HEK293 (cell line): Measurements from ENCODE around the gene C1orf198.

ENCODE experiments used
- CTCF ChIA-PET: fragments of 350-600 bp; formaldehyde crosslinking; extraction: SDS; loops from one replicate; lab custom pipeline; 2021; ENCODE audit warnings: antibody characterized with exemption; lab: Yijun Ruan, JAX
- POLR2A ChIA-PET: fragments of 300-600 bp; formaldehyde crosslinking; extraction: SDS; loops from one replicate; lab custom pipeline; 2020; ENCODE audit warnings: antibody characterized with exemption, inconsistent platforms; lab: Yijun Ruan, JAX
- H3K27ac ChIP-seq: fragments of 200-500 bp; sonication (Bioruptor generic); 2 replicates; pipeline ENCODE4 v1.5.1; 2014; ENCODE audit warnings: low read depth, low read length, control low read depth, inconsistent platforms; ENCODE audit errors: extremely low read depth
- H3K36me3 ChIP-seq, 2 experiments: fragments of 200-500 bp in 1 of 2; sonication (Bioruptor generic) in 1 of 2; 1 replicate in 1 of 2; 2 replicates in 1 of 2; pipeline ENCODE4 v1.5.1; 2014 to 2017; ENCODE audit warnings: inconsistent platforms in 2 of 2, low read length in 2 of 2; ENCODE audit not compliant: control insufficient read depth in 2 of 2, insufficient read depth in 1 of 2
- H3K4me1 ChIP-seq: fragments of 200-500 bp; sonication (Bioruptor generic); 2 replicates; pipeline ENCODE4 v1.5.1; 2014; ENCODE audit warnings: mild to moderate bottlenecking, low read length, inconsistent platforms; ENCODE audit not compliant: control insufficient read depth, insufficient read depth
- H3K4me3 ChIP-seq: 2 replicates; pipeline ENCODE4 v1.5.1; 2011; ENCODE audit warnings: low read depth, mild to moderate bottlenecking, control low read depth, low read length, moderate library complexity
- H3K9me3 ChIP-seq: fragments of 200-500 bp; sonication (Bioruptor generic); 2 replicates; pipeline ENCODE4 v1.5.1; 2014; ENCODE audit warnings: low read depth, low read length, inconsistent platforms; ENCODE audit not compliant: control insufficient read depth, insufficient read depth
- FEZF1 ChIP-seq: fragments of 450-650 bp; formaldehyde crosslinking; IDR thresholded peaks from 2 replicates; pipeline ENCODE4 v1.5.1; 2016; ENCODE audit warnings: missing biosample characterization, missing genetic modification characterization
- KLF1 ChIP-seq: fragments of 450-650 bp; formaldehyde crosslinking; IDR thresholded peaks from 2 replicates; pipeline ENCODE4 v1.5.1; 2016; ENCODE audit warnings: missing biosample characterization, missing genetic modification characterization
- MEIS1 ChIP-seq: sonication (generic); formaldehyde crosslinking; IDR thresholded peaks from 2 replicates; pipeline ENCODE4 v1.8.1; 2022; ENCODE audit warnings: missing genetic modification reagents, mild to moderate bottlenecking, borderline replicate concordance
- MZF1 ChIP-seq: fragments of 450-650 bp; formaldehyde crosslinking; IDR thresholded peaks from 2 replicates; pipeline ENCODE4 v1.5.1; 2017; ENCODE audit warnings: missing biosample characterization, missing genetic modification characterization, borderline replicate concordance
- PATZ1 ChIP-seq: fragments of 450-650 bp; formaldehyde crosslinking; IDR thresholded peaks from 2 replicates; pipeline ENCODE4 v1.5.1; 2016; ENCODE audit warnings: missing biosample characterization, missing genetic modification characterization
- RBAK ChIP-seq: fragments of 450-650 bp; formaldehyde crosslinking; IDR thresholded peaks from 2 replicates; pipeline ENCODE4 v1.5.1; 2016; ENCODE audit warnings: missing biosample characterization, missing genetic modification characterization
- ZBTB17 ChIP-seq: fragments of 450-650 bp; formaldehyde crosslinking; IDR thresholded peaks from 2 replicates; pipeline ENCODE4 v1.5.1; 2016; ENCODE audit warnings: missing biosample characterization, missing genetic modification characterization
- ZBTB20 ChIP-seq: fragments of 450-650 bp; formaldehyde crosslinking; IDR thresholded peaks from 2 replicates; pipeline ENCODE4 v1.5.1; 2016; ENCODE audit warnings: missing biosample characterization, missing genetic modification characterization
- ZFP3 ChIP-seq: fragments of 450-650 bp; formaldehyde crosslinking; IDR thresholded peaks from 2 replicates; pipeline ENCODE4 v1.5.1; 2016; ENCODE audit warnings: low read depth, missing biosample characterization, missing genetic modification characterization
- ZNF10 ChIP-seq: fragments of 450-650 bp; formaldehyde crosslinking; IDR thresholded peaks from 2 replicates; pipeline ENCODE4 v1.5.1; 2017; ENCODE audit warnings: missing biosample characterization, missing genetic modification characterization
- ZNF169 ChIP-seq: fragments of 450-650 bp; formaldehyde crosslinking; IDR thresholded peaks from 2 replicates; pipeline ENCODE4 v1.5.1; 2016; ENCODE audit warnings: missing biosample characterization, missing genetic modification characterization
- ZNF354C ChIP-seq: fragments of 450-650 bp; formaldehyde crosslinking; IDR thresholded peaks from 2 replicates; pipeline ENCODE4 v1.5.1; 2016; ENCODE audit warnings: missing biosample characterization, missing genetic modification characterization, low read depth, borderline replicate concordance
- ZNF366 ChIP-seq: fragments of 450-650 bp; formaldehyde crosslinking; conservative IDR thresholded peaks from 2 replicates; pipeline ENCODE4 v1.5.1; 2016; ENCODE audit warnings: missing biosample characterization, missing genetic modification characterization
- ZNF48 ChIP-seq: fragments of 450-650 bp; formaldehyde crosslinking; IDR thresholded peaks from 2 replicates; pipeline ENCODE4 v1.5.1; 2016; ENCODE audit warnings: missing biosample characterization, missing genetic modification characterization
- ZNF558 ChIP-seq: fragments of 450-650 bp; formaldehyde crosslinking; IDR thresholded peaks from 2 replicates; pipeline ENCODE4 v1.5.1; 2016; ENCODE audit warnings: missing biosample characterization, missing genetic modification characterization
- ZNF585B ChIP-seq: fragments of 450-650 bp; formaldehyde crosslinking; IDR thresholded peaks from 2 replicates; pipeline ENCODE4 v1.5.1; 2016; ENCODE audit warnings: missing biosample characterization, missing genetic modification characterization
- ZNF596 ChIP-seq: fragments of 450-650 bp; IDR thresholded peaks from 2 replicates; pipeline ENCODE4 v1.5.0; 2018; ENCODE audit warnings: missing biosample characterization, mild to moderate bottlenecking, missing genetic modification characterization, moderate library complexity
- ZNF777 ChIP-seq: fragments of 450-650 bp; formaldehyde crosslinking; IDR thresholded peaks from 2 replicates; pipeline ENCODE4 v1.5.1; 2017; ENCODE audit warnings: missing biosample characterization, missing genetic modification characterization, borderline replicate concordance
- ZNF785 ChIP-seq: fragments of 450-650 bp; formaldehyde crosslinking; IDR thresholded peaks from 2 replicates; pipeline ENCODE4 v1.5.1; 2016; ENCODE audit warnings: missing biosample characterization, missing genetic modification characterization
- ZNF843 ChIP-seq: fragments of 450-650 bp; formaldehyde crosslinking; IDR thresholded peaks from 2 replicates; pipeline ENCODE4 v1.5.1; 2016; ENCODE audit warnings: missing biosample characterization, missing genetic modification characterization
- TF ChIP-seq, protein P1 (sequence below): fragments of 450-650 bp; formaldehyde crosslinking; IDR thresholded peaks from 2 replicates; pipeline ENCODE4 v1.5.1; 2016; ENCODE audit warnings: missing biosample characterization, missing genetic modification characterization
- TF ChIP-seq, protein P2 (sequence below): fragments of 450-650 bp; formaldehyde crosslinking; IDR thresholded peaks from 2 replicates; pipeline ENCODE4 v1.5.1; 2016; ENCODE audit warnings: missing biosample characterization, missing genetic modification characterization, low read depth
- TF ChIP-seq, protein P3 (sequence below): fragments of 450-650 bp; formaldehyde crosslinking; IDR thresholded peaks from 2 replicates; pipeline ENCODE4 v1.5.0; 2017; ENCODE audit warnings: missing biosample characterization, missing genetic modification characterization, borderline replicate concordance
- TF ChIP-seq, protein P4 (sequence below): fragments of 450-650 bp; formaldehyde crosslinking; IDR thresholded peaks from 2 replicates; pipeline ENCODE4 v1.5.1; 2016; ENCODE audit warnings: missing biosample characterization, missing genetic modification characterization
- TF ChIP-seq, protein P5 (sequence below): fragments of 450-650 bp; formaldehyde crosslinking; IDR thresholded peaks from 2 replicates; pipeline ENCODE4 v1.5.1; 2017; ENCODE audit warnings: missing biosample characterization, missing genetic modification characterization

C1orf198 gene

DNA sequence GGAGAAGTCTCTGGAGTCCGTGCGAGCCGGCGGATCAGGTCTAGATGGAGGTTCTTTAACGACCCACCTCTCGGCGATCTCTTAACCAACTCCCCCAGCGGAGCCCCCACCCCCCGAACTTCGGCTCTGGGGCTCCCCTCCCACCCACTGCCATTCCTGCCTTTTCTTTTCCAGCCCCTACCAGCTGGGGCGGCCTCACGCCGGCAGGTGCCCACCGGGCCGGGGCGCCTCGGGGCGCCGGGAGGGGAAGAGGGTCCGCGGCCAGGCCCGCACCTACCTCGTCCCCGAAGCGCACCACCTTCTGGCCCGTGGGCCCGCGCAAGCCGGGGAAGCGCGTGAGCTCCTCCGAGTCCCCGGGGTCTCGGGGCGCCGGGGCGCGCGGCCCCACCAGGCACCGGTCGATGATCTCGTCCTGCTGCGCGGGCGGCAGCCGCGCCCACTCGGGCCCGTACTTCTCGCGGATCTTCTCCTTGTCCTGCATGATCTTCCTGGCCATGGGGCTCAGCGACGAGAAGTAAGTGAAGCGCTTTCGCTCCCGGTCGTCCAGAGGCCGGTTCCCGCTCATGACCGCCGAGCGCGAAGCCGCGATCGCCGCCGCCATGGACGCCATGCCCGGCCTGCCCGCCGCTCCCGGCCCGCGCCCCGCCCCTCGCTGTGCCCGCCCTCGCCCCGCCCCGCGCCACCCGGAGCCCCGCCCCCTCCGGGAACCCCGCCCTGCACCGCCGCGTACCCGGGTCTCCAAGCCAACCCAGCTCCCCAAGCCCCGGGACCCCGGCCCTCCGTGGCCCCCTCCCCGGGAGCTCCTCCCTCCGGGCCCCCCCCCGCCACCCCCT is at the start of gene C1orf198:
TSS of gene C1orf198 (minus strand) at position 619 of the 833 bp plus-strand sequence. CDS start at position 610, 9 bp downstream.
- CTCF ChIA-PET = interaction anchor here (0.6 to 3.2 kb wide), 5 partner anchors 11 to 70 kb away, joined by 3 to 12 read pairs (median 7); no protein-coding TSS in a partner anchor
- Histone ChIP-seq H3K9me3 (no peaks in the 10 kb centered on the region), H3K27ac (peak within 1 kb of the TSS; percentile 70; the same call in 1 of the 2 replicates), H3K4me3 (peak within 1 kb of the TSS; percentile 90), H3K4me1 (peaks cover 9% of the 10 kb centered on the region), H3K36me3 (peaks cover 0 to 4% of the 10 kb centered on the region in 2 experiments; a peak in 1 of 3 replicates)
- POLR2A ChIA-PET = interaction anchor here (0.6 to 2.4 kb wide), 9 partner anchors 9 to 682 kb away, joined by 3 to 11 read pairs (median 3); no protein-coding TSS in a partner anchor
- TF ChIP-seq ZNF10 (tag by site-specific recombination) = 0 out of 2 replicates have a peak, but pooled peaks have one; percentile 13
- TF ChIP-seq ZFP3 (tag by site-specific recombination) = no peak
- TF ChIP-seq ZNF169 = no peak
- no peak; the same call in 1 of the 2 replicates for TF ChIP-seq ZNF585B
- TF ChIP-seq KLF1 (tag by site-specific recombination) = peak; percentile 83
- TF ChIP-seq, protein P1, sequence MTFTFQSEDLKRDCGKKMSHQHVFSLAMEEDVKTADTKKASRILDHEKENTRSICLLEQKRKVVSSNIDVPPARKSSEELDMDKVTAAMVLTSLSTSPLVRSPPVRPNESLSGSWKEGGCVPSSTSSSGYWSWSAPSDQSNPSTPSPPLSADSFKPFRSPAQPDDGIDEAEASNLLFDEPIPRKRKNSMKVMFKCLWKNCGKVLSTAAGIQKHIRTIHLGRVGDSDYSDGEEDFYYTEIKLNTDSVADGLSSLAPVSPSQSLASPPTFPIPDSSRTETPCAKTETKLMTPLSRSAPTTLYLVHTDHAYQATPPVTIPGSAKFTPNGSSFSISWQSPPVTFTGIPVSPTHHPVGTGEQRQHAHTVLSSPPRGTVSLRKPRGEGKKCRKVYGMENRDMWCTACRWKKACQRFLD (tag by site-specific recombination) = no peak
- TF ChIP-seq PATZ1 (tag by site-specific recombination) = peak; percentile 47; the same call in 1 of the 2 replicates
- no peak for TF ChIP-seq RBAK (tag by site-specific recombination)
- TF ChIP-seq ZBTB20 (tag by site-specific recombination) = peak; percentile 21; the same call in 1 of the 2 replicates
- no peak for TF ChIP-seq ZNF777
- TF ChIP-seq, protein P2, sequence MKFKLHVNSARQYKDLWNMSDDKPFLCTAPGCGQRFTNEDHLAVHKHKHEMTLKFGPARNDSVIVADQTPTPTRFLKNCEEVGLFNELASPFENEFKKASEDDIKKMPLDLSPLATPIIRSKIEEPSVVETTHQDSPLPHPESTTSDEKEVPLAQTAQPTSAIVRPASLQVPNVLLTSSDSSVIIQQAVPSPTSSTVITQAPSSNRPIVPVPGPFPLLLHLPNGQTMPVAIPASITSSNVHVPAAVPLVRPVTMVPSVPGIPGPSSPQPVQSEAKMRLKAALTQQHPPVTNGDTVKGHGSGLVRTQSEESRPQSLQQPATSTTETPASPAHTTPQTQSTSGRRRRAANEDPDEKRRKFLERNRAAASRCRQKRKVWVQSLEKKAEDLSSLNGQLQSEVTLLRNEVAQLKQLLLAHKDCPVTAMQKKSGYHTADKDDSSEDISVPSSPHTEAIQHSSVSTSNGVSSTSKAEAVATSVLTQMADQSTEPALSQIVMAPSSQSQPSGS (tag by site-specific recombination) = no peak
- TF ChIP-seq ZNF785 (tag by site-specific recombination) = peak; percentile 84; the same call in 1 of the 2 replicates
- no peak for TF ChIP-seq ZNF354C (tag by site-specific recombination)
- TF ChIP-seq, protein P3, sequence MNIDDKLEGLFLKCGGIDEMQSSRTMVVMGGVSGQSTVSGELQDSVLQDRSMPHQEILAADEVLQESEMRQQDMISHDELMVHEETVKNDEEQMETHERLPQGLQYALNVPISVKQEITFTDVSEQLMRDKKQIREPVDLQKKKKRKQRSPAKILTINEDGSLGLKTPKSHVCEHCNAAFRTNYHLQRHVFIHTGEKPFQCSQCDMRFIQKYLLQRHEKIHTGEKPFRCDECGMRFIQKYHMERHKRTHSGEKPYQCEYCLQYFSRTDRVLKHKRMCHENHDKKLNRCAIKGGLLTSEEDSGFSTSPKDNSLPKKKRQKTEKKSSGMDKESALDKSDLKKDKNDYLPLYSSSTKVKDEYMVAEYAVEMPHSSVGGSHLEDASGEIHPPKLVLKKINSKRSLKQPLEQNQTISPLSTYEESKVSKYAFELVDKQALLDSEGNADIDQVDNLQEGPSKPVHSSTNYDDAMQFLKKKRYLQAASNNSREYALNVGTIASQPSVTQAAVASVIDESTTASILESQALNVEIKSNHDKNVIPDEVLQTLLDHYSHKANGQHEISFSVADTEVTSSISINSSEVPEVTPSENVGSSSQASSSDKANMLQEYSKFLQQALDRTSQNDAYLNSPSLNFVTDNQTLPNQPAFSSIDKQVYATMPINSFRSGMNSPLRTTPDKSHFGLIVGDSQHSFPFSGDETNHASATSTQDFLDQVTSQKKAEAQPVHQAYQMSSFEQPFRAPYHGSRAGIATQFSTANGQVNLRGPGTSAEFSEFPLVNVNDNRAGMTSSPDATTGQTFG (tag by site-specific recombination) = no peak
- TF ChIP-seq, protein P4, sequence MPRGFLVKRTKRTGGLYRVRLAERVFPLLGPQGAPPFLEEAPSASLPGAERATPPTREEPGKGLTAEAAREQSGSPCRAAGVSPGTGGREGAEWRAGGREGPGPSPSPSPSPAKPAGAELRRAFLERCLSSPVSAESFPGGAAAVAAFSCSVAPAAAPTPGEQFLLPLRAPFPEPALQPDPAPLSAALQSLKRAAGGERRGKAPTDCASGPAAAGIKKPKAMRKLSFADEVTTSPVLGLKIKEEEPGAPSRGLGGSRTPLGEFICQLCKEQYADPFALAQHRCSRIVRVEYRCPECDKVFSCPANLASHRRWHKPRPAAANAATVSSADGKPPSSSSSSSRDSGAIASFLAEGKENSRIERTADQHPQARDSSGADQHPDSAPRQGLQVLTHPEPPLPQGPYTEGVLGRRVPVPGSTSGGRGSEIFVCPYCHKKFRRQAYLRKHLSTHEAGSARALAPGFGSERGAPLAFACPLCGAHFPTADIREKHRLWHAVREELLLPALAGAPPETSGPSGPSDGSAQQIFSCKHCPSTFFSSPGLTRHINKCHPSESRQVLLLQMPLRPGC (tag by site-specific recombination) = peak; percentile 77
- TF ChIP-seq FEZF1 (tag by site-specific recombination) = no peak
- TF ChIP-seq ZNF843 = 0 out of 2 replicates have a peak, but pooled peaks have one; percentile 20
- no peak for TF ChIP-seq MEIS1
- TF ChIP-seq, protein P5, sequence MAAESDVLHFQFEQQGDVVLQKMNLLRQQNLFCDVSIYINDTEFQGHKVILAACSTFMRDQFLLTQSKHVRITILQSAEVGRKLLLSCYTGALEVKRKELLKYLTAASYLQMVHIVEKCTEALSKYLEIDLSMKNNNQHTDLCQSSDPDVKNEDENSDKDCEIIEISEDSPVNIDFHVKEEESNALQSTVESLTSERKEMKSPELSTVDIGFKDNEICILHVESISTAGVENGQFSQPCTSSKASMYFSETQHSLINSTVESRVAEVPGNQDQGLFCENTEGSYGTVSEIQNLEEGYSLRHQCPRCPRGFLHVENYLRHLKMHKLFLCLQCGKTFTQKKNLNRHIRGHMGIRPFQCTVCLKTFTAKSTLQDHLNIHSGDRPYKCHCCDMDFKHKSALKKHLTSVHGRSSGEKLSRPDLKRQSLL (tag by site-specific recombination) = no peak
- TF ChIP-seq ZNF48 (tag by site-specific recombination) = no peak
- TF ChIP-seq MZF1 = no peak
- no peak for TF ChIP-seq ZNF366 (tag by site-specific recombination)
- TF ChIP-seq ZNF596 (tag by site-specific recombination) = peak; percentile 30; the same call in 1 of the 2 replicates
- peak; percentile 87 for TF ChIP-seq ZBTB17 (tag by site-specific recombination)
- TF ChIP-seq ZNF558 (tag by site-specific recombination) = no peak
